Measurements from ENCODE around the gene ARHGAP15.
A peak's percentile ranks its signal among the peaks of the same experiment; 100 is the strongest.

Gene ARHGAP15

GRCh38 chr2:143632751-143633374, 503.6 kb downstream of the ARHGAP15 start:
- DNase-seq (ENCODE audit: low spot score), result no peak

GRCh38 chr2:143633419-143633818, 504.2 kb downstream of the ARHGAP15 start:
- DNase-seq (ENCODE audit: low spot score), result no peak

GRCh38 chr2:143635302-143635701, 506.1 kb downstream of the ARHGAP15 start:
- no peak for DNase-seq (ENCODE audit: low spot score)

GRCh38 chr2:143635936-143636335, 506.7 kb downstream of the ARHGAP15 start:
- DNase-seq (ENCODE audit: low spot score), result no peak

- DNase-seq (ENCODE audit: low spot score), result no peak
These were observed 511.6 kb downstream of the ARHGAP15 start for GRCh38 chr2:143640826-143641225.

- DNase-seq (ENCODE audit: low spot score), result no peak
These were observed 516.9 kb downstream of the ARHGAP15 start for GRCh38 chr2:143645921-143646645.

- DNase-seq (ENCODE audit: low spot score), result no peak
These were observed 520.1 kb downstream of the ARHGAP15 start for GRCh38 chr2:143649226-143649740.

- no peak for DNase-seq (ENCODE audit: low spot score)
These were observed 523.5 kb downstream of the ARHGAP15 start for GRCh38 chr2:143652692-143653091.

GRCh38 chr2:143668234-143668633, 539.0 kb downstream of the ARHGAP15 start:
- no peak for DNase-seq (ENCODE audit: low spot score)

- DNase-seq (ENCODE audit: low spot score), result no peak
These were observed 544.8 kb downstream of the ARHGAP15 start for GRCh38 chr2:143674051-143674450.

GRCh38 chr2:143675021-143675420, 545.8 kb downstream of the ARHGAP15 start:
- no peak for DNase-seq (ENCODE audit: low spot score)

- DNase-seq (ENCODE audit: low spot score), result no peak
These were observed 550.4 kb downstream of the ARHGAP15 start for GRCh38 chr2:143679617-143680016.

- DNase-seq (ENCODE audit: low spot score), result no peak
These were observed 551.7 kb downstream of the ARHGAP15 start for GRCh38 chr2:143680885-143681405.

- no peak for DNase-seq (ENCODE audit: low spot score)
These were observed 553.3 kb downstream of the ARHGAP15 start for GRCh38 chr2:143682436-143683055.

- DNase-seq (ENCODE audit: low spot score), result no peak
These were observed 554.8 kb downstream of the ARHGAP15 start for GRCh38 chr2:143683977-143684376.

GRCh38 chr2:143684551-143685320, 555.5 kb downstream of the ARHGAP15 start:
- DNase-seq (ENCODE audit: low spot score), result peak; percentile 20

- peak; percentile 38 for DNase-seq (ENCODE audit: low spot score)
These were observed 556.3 kb downstream of the ARHGAP15 start for GRCh38 chr2:143685421-143686078.

GRCh38 chr2:143686585-143687164, 557.5 kb downstream of the ARHGAP15 start:
- peak; percentile 27 for DNase-seq (ENCODE audit: low spot score)

GRCh38 chr2:143688248-143688647, 559.0 kb downstream of the ARHGAP15 start:
- DNase-seq (ENCODE audit: low spot score), result no peak

- no peak for DNase-seq (ENCODE audit: low spot score)
These were observed 559.6 kb downstream of the ARHGAP15 start for GRCh38 chr2:143688815-143689214.

GRCh38 chr2:143689541-143689940, 560.3 kb downstream of the ARHGAP15 start:
- DNase-seq (ENCODE audit: low spot score), result no peak

Measured in D341Med (cell line).